Common myeloid progenitor, CD34-positive (primary cell): ENCODE measurements around the gene LURAP1L.

Experiments
- CTCF ChIA-PET: fragments of 350-600 bp; sonication (Branson Sonifier 250); formaldehyde crosslinking; loops from one replicate; lab custom pipeline; 2021; ENCODE audit warnings: antibody characterized with exemption; lab: Charles Lee
- POLR2A ChIA-PET: fragments of 350-600 bp; sonication (Branson Sonifier 250); formaldehyde crosslinking; loops from one replicate; lab custom pipeline; 2021; ENCODE audit warnings: antibody characterized with exemption; lab: Charles Lee
- DNase-seq, 3 donors: peaks; one replicate each; pipeline versions ENCODE4 v3.0.0 to v3.0.0-alpha.2; 2013
- H3K27ac ChIP-seq, 2 experiments: 1 replicate in 1 of 2; 2 replicates in 1 of 2; pipeline ENCODE4 v1.7.0; 2013; ENCODE audit warnings: inconsistent platforms in 2 of 2, low read length in 2 of 2, mild to moderate bottlenecking in 2 of 2, low read depth in 1 of 2, moderate library complexity in 1 of 2; ENCODE audit not compliant: severe bottlenecking in 2 of 2, insufficient read depth in 1 of 2, poor library complexity in 1 of 2
- H3K27me3 ChIP-seq, 5 experiments: replicated peaks in 2 of 5; 1 replicate in 3 of 5; 2 replicates in 2 of 5; pipeline versions ENCODE4 v1.6.1 to v1.7.0; 2013; ENCODE audit warnings: low read length in 4 of 5, mild to moderate bottlenecking in 2 of 5, moderate library complexity in 2 of 5, inconsistent platforms in 1 of 5; ENCODE audit not compliant: insufficient read depth in 5 of 5, control insufficient read depth in 4 of 5
- H3K36me3 ChIP-seq, 4 experiments: 1 replicate in 2 of 4; 2 replicates in 2 of 4; pipeline versions ENCODE4 v1.6.1 to v1.7.0; 2013; ENCODE audit warnings: low read length in 3 of 4, control low read depth in 1 of 4, mild to moderate bottlenecking in 1 of 4; ENCODE audit not compliant: control insufficient read depth in 4 of 4, insufficient read depth in 4 of 4
- H3K4me1 ChIP-seq, 4 experiments: 1 replicate in 3 of 4; 2 replicates in 1 of 4; pipeline versions ENCODE4 v1.6.1 to v1.7.1; 2013; ENCODE audit warnings: low read length in 3 of 4, mild to moderate bottlenecking in 3 of 4, control low read depth in 1 of 4, inconsistent platforms in 1 of 4, moderate library complexity in 1 of 4; ENCODE audit not compliant: control insufficient read depth in 4 of 4, insufficient read depth in 4 of 4; ENCODE audit errors: control extremely low read depth in 1 of 4
- H3K4me3 ChIP-seq, 7 experiments: 1 replicate in 4 of 7; 2 replicates in 3 of 7; pipeline versions ENCODE4 v1.5.1 to v1.7.0; 2013; ENCODE audit warnings: mild to moderate bottlenecking in 7 of 7, low read length in 6 of 7, moderate library complexity in 6 of 7, inconsistent platforms in 2 of 7, low read depth in 2 of 7, control low read depth in 1 of 7; ENCODE audit not compliant: insufficient read depth in 4 of 7, control insufficient read depth in 1 of 7; ENCODE audit errors: extremely low read depth in 1 of 7
- H3K9me3 ChIP-seq, 5 experiments: 1 replicate in 4 of 5; 2 replicates in 1 of 5; pipeline versions ENCODE4 v1.6.1 to v1.7.1; 2013; ENCODE audit warnings: low read length in 4 of 5, mild to moderate bottlenecking in 2 of 5, inconsistent platforms in 1 of 5, low read depth in 1 of 5, moderate library complexity in 1 of 5; ENCODE audit not compliant: control insufficient read depth in 4 of 5, insufficient read depth in 2 of 5; ENCODE audit errors: control extremely low read depth in 1 of 5
- WGBS: methylation state at CpG from one replicate; pipeline ENCODE4 v1.1.5; 2013; ENCODE audit not compliant: insufficient coverage; 5-methylcytosine and 5-hydroxymethylcytosine counted together

LURAP1L gene

DNA sequence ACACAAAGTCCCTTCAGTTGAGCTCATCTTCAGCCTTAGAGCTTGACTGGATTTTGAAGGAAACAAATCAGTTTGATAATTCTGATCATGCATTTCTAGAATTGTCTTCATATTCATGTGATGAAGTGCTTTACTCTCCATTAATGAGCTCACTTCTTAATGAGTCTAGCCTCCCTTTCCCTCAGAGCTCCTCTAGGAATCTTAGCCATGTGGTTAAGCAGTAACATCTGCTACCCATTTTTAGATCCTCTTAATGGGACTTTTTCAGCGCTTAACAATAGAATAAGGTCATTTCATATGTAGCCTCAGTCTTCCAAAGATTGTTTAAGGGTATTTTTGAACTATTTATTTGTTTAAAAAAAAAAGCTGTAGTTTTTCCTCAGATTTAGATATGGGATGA lies 36.9 kb upstream of the LURAP1L start:
- Histone ChIP-seq H3K4me1 (no peaks in the 10 kb centered on the region), H3K27me3 (peaks cover 0 to 6% (median 4%) of the 10 kb centered on the region in 5 experiments), H3K9me3 (peaks cover 0 to 2% (median 0%) of the 10 kb centered on the region in 5 experiments), H3K4me3 (no peak overlapping the region), H3K27ac (no peak overlapping the region), H3K36me3 (no peaks in the 10 kb centered on the region)
- ChIA-PET POLR2A (no interaction called here), CTCF (interaction anchor here (1.3 kb wide), 1 partner anchor 14 kb away, joined by 3 read pairs; no protein-coding TSS in a partner anchor)
- WGBS = no CpG with 5 or more reads among the region's 1 CpG
- no peak for DNase-seq

- DNase-seq = no peak
- ChIA-PET CTCF (no interaction called here), POLR2A (no interaction called here)
- Histone ChIP-seq H3K27me3 (peaks cover 0 to 6% (median 3%) of the 10 kb centered on the region in 5 experiments), H3K9me3 (peaks cover 0 to under 1% (median 0%) of the 10 kb centered on the region in 5 experiments), H3K4me1 (no peaks in the 10 kb centered on the region), H3K36me3 (no peaks in the 10 kb centered on the region), H3K4me3 (no peak overlapping the region), H3K27ac (no peak overlapping the region)
Observed at GRCh38 chr9:12739014-12739652, 35.7 kb upstream of the LURAP1L start.

DNA sequence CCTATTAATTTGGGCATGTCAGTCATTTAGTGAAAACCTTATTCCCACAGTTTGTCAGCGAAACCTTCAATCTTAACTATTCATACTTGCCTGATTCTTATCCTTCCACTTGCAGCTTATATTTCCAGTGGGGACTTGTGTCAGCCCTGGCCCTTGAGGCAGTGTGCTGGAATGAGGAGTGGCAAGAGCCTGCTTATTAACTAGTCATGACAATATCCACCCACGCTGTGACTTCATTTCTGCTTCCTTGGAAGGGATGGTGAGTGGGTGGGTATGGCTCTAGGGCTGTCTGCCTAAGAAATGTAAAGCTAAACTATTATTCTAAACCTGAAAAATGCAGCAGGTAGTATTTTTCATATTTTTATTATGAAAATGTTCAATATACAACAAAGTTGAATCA lies 34.0 kb upstream of the LURAP1L start:
- H3K4me3 ChIP-seq = no peak overlapping the region
- ChIA-PET CTCF (no interaction called here), POLR2A (no interaction called here)
- WGBS = no CpG with 5 or more reads among the region's 2 CpGs
- no peak for DNase-seq
- peaks cover 0 to 6% (median 2%) of the 10 kb centered on the region in 5 experiments for H3K27me3 ChIP-seq
- no peaks in the 10 kb centered on the region for H3K9me3 ChIP-seq
- no peaks in the 10 kb centered on the region for H3K4me1 ChIP-seq
- H3K27ac ChIP-seq = no peak overlapping the region
- H3K36me3 ChIP-seq = no peaks in the 10 kb centered on the region

- WGBS = no CpG with 5 or more reads among the region's 1 CpG
- H3K36me3 ChIP-seq = no peaks in the 10 kb centered on the region
- peaks cover 0 to 2% (median 0%) of the 10 kb centered on the region in 5 experiments for H3K27me3 ChIP-seq
- H3K4me1 ChIP-seq = no peaks in the 10 kb centered on the region
- no peak for DNase-seq
- ChIA-PET CTCF (no interaction called here), POLR2A (no interaction called here)
- no peak overlapping the region for H3K4me3 ChIP-seq
- H3K9me3 ChIP-seq = no peaks in the 10 kb centered on the region
- H3K27ac ChIP-seq = no peak overlapping the region
Observed at GRCh38 chr9:12748016-12748415, 26.8 kb upstream of the LURAP1L start.

GRCh38 chr9:12748954-12749353 lies 25.9 kb upstream of the LURAP1L start:
- Histone ChIP-seq H3K4me1 (no peaks in the 10 kb centered on the region), H3K4me3 (no peak overlapping the region), H3K27ac (no peak overlapping the region), H3K27me3 (peaks cover 0 to 2% (median 0%) of the 10 kb centered on the region in 5 experiments), H3K9me3 (peaks cover 0 to 3% (median 0%) of the 10 kb centered on the region in 5 experiments), H3K36me3 (no peaks in the 10 kb centered on the region)
- ChIA-PET CTCF (no interaction called here), POLR2A (no interaction called here)
- DNase-seq = no peak

GRCh38 chr9:12753931-12754330 lies 20.9 kb upstream of the LURAP1L start:
- WGBS = no CpG with 5 or more reads among the region's 3 CpGs
- Histone ChIP-seq H3K36me3 (no peaks in the 10 kb centered on the region), H3K9me3 (peaks cover 0 to 3% (median 0%) of the 10 kb centered on the region in 5 experiments), H3K27me3 (peaks cover 0 to 2% (median 0%) of the 10 kb centered on the region in 5 experiments), H3K4me1 (no peaks in the 10 kb centered on the region), H3K4me3 (no peak overlapping the region), H3K27ac (no peak overlapping the region)
- CTCF ChIA-PET = no interaction called here
- DNase-seq = no peak
- POLR2A ChIA-PET = no interaction called here

DNA sequence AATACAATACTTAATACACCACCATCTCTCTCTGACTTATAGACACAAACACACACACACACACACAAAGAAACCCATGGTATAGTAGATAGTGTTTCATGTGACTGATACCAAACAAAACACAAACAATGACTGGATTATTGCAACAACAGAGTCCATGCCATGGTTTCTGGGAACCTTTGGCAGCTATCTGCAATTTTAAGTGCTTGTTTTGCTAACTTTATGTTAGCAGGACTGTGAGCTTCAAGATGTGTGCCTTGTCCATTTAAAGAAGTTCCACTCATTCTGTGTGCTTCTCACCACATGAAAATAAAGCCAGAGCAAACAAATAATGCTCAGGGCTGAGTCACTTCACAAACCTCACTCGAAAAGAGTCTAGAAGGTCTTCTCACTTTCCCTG lies 15.1 kb upstream of the LURAP1L start:
- H3K4me3 ChIP-seq = no peak overlapping the region
- H3K27ac ChIP-seq = no peak overlapping the region
- DNase-seq = no peak
- ChIA-PET POLR2A (no interaction called here), CTCF (no interaction called here)
- no peaks in the 10 kb centered on the region for H3K36me3 ChIP-seq
- H3K27me3 ChIP-seq = peaks cover 0 to 4% (median 0%) of the 10 kb centered on the region in 5 experiments
- H3K4me1 ChIP-seq = no peaks in the 10 kb centered on the region
- WGBS = no CpG with 5 or more reads among the region's 1 CpG
- H3K9me3 ChIP-seq = no peaks in the 10 kb centered on the region
